HepG2 (cell line): Measurements from ENCODE around the gene CFAP70. TPM values are rescaled to one million over a fixed set of nuclear protein-coding genes. Genes with fewer than 3 reads are reported as not detected.

Source experiments
- ATAC-seq: fragments of 200-7000 bp; cut with Tn5 transposase; 3 replicates; pipeline ENCODE4 v1.9.1; 2020; ENCODE audit warnings: mild to moderate bottlenecking, moderate library complexity
- BruUV-seq: library from RNA; stranded (reverse); fragments of 400-500 nt; replicated peaks from 2 replicates; lab custom pipeline; 2021; lab: Mats Ljungman, UMichigan
- CTCF ChIA-PET: fragments of 300-600 bp; formaldehyde crosslinking; extraction: SDS; loops from one replicate; lab custom pipeline; 2021; ENCODE audit warnings: low total read pairs, inconsistent platforms, low intra/inter-chr PET ratio; lab: Yijun Ruan, JAX
- POLR2A ChIA-PET: fragments of 350-600 bp; sonication (Branson Sonifier 250); formaldehyde crosslinking; loops from one replicate; lab custom pipeline; 2020; ENCODE audit warnings: antibody characterized with exemption, inconsistent platforms; lab: Yijun Ruan, JAX
- DNase-seq: peaks from one replicate; pipeline ENCODE4 v3.0.0-alpha.2; 2015; ENCODE audit warnings: low spot score
- FAIRE-seq: peaks from 3 replicates; lab custom pipeline; 2011; peaks lifted over from hg19 to GRCh38; lab: Jason Lieb, UNC
- H2AFZ ChIP-seq: one replicate; pipeline ENCODE4 v1.6.1; 2011; ENCODE audit warnings: low read length, inconsistent platforms
- H3K27ac ChIP-seq: fragments of 300-600 bp; 3 replicates; pipeline ENCODE4 v1.8.0; 2011; ENCODE audit warnings: mixed run types, mild to moderate bottlenecking, mixed read lengths, low read length, inconsistent platforms; ENCODE audit not compliant: insufficient read depth; ENCODE audit errors: extremely low read length
- H3K27me3 ChIP-seq, 2 experiments: fragments of 200-600 bp in 1 of 2; 2 replicates in 1 of 2; 3 replicates in 1 of 2; pipeline versions ENCODE4 v1.6.0 to v1.8.0; 2011; ENCODE audit warnings: low read length in 2 of 2, mild to moderate bottlenecking in 2 of 2, moderate library complexity in 2 of 2, inconsistent platforms in 1 of 2; ENCODE audit not compliant: insufficient read depth in 2 of 2, control insufficient read depth in 1 of 2
- H3K36me3 ChIP-seq, 2 experiments: fragments of 200-600 bp in 1 of 2; replicated peaks in 1 of 2; 2 replicates in 1 of 2; 3 replicates in 1 of 2; pipeline versions ENCODE4 v1.5.1 to v1.8.0; 2011; ENCODE audit warnings: low read length in 2 of 2, inconsistent platforms in 1 of 2; ENCODE audit not compliant: insufficient read depth in 2 of 2, control insufficient read depth in 1 of 2
- H3K4me1 ChIP-seq: 2 replicates; pipeline ENCODE4 v1.5.1; 2012; ENCODE audit warnings: low read length, inconsistent platforms; ENCODE audit not compliant: insufficient read depth
- H3K4me2 ChIP-seq: 2 replicates; pipeline ENCODE4 v1.6.0; 2011; ENCODE audit warnings: low read depth, low read length, inconsistent platforms
- H3K4me3 ChIP-seq, 3 experiments: fragments of 200-600 bp in 1 of 3; sonication (generic), shearing (Covaris generic) in 1 of 3; replicated peaks in 1 of 3; 2 replicates each; pipeline ENCODE4 v1.5.1; 2011 to 2016; ENCODE audit warnings: low read length in 3 of 3, inconsistent platforms in 2 of 3, low read depth in 2 of 3, mild to moderate bottlenecking in 2 of 3, control low read depth in 1 of 3, mixed read lengths in 1 of 3; ENCODE audit not compliant: insufficient read depth in 1 of 3
- H3K79me2 ChIP-seq: one replicate; pipeline ENCODE4 v1.6.1; 2011; ENCODE audit warnings: low read length, inconsistent platforms; ENCODE audit not compliant: insufficient read depth
- H3K9ac ChIP-seq: 2 replicates; pipeline ENCODE4 v1.6.0; 2011; ENCODE audit warnings: mild to moderate bottlenecking, low read depth, low read length, inconsistent platforms; ENCODE audit not compliant: insufficient read depth
- H3K9me3 ChIP-seq: 2 replicates; pipeline ENCODE4 v1.5.1; 2012; ENCODE audit warnings: mild to moderate bottlenecking, low read length
- H4K20me1 ChIP-seq: 2 replicates; pipeline ENCODE4 v1.6.0; 2011; ENCODE audit warnings: inconsistent platforms, mild to moderate bottlenecking, low read length, moderate library complexity; ENCODE audit not compliant: insufficient read depth
- FOSL1 ChIP-seq: sonication (generic); formaldehyde crosslinking; IDR thresholded peaks from 2 replicates; pipeline ENCODE4 v1.9.0; 2021; ENCODE audit warnings: missing genetic modification reagents, borderline replicate concordance
- IKZF4 ChIP-seq: sonication (generic); formaldehyde crosslinking; IDR thresholded peaks from 2 replicates; pipeline ENCODE4 v1.5.1; 2020; ENCODE audit warnings: borderline replicate concordance, mild to moderate bottlenecking, low read depth, missing genetic modification reagents; ENCODE audit errors: not compliant biosample characterization
- ONECUT2 ChIP-seq: sonication (generic); formaldehyde crosslinking; IDR thresholded peaks from 2 replicates; pipeline ENCODE4 v1.4.0; 2020; ENCODE audit warnings: missing genetic modification reagents
- PAXIP1 ChIP-seq: sonication (generic); formaldehyde crosslinking; conservative IDR thresholded peaks from 2 replicates; pipeline ENCODE4 v1.4.0; 2020; ENCODE audit warnings: mild to moderate bottlenecking, missing genetic modification reagents, moderate library complexity
- SMAD9 ChIP-seq: sonication (generic); formaldehyde crosslinking; IDR thresholded peaks from 2 replicates; pipeline ENCODE4 v1.5.1; 2020; ENCODE audit warnings: mild to moderate bottlenecking, missing genetic modification reagents
- WGBS: methylation state at CpG from one replicate; pipeline ENCODE4 v1.1.6; 2017; ENCODE audit warnings: low lambda C conversion rate; 5-methylcytosine and 5-hydroxymethylcytosine counted together
- in situ Hi-C: cut with HindIII; loops from 2 replicates; pipeline ENCODE4 v1.10.0; 2017; ENCODE audit warnings: low pct_unique_long_range_greater_than_20kb; ENCODE audit not compliant: extremely low pct_ligation_motif_present
- intact Hi-C: fragments of 100-400 bp; cut with micrococcal nuclease; formaldehyde crosslinking; loops from one replicate; pipeline ENCODE4 v1.10.0; 2022; ENCODE audit not compliant: unreplicated experiment
- polyA plus RNA-seq, 8 experiments: library from polyadenylated mRNA; depleted of rRNA in 3 of 8; stranded (reverse) in 7 of 8; unstranded in 1 of 8; fragments of >200 nt; fragmentation: Illumina TruSeq in 4 of 8; extraction: Trizol in 4 of 8; gene quantifications; 2 replicates each; pipeline versions ENCODE4 v1.2.1 to v1.2.3, GENCODE V29; 2011 to 2016; ENCODE audit warnings: low read depth in 4 of 8, missing spikeins in 1 of 8, mixed read lengths in 1 of 8; ENCODE audit not compliant: insufficient read depth in 1 of 8
- total RNA-seq, 5 experiments: library from RNA; depleted of rRNA; stranded (reverse); fragments of >200 nt; fragmentation: Illumina TruSeq; extraction: Trizol; gene quantifications; 2 replicates each; pipeline ENCODE4 v1.2.3, GENCODE V29; 2016; ENCODE audit warnings: low read depth in 1 of 5

The CFAP70 gene
- total and polyA plus RNA-seq, 2 of the 13 experiments (the other 11 are each of a cell fraction or from before 2014, with no cell fraction given): 0.27 to 0.38 TPM

- CTCF ChIA-PET: no interaction called here
- no peak overlapping the region for H3K4me2 ChIP-seq
Measured at GRCh38 chr10:73211106-73211811, 147.4 kb downstream of the CFAP70 start.

More at GRCh38 chr10:73211106-73211811, 147.4 kb downstream of the CFAP70 start:
- 67% methylated on average over 4 of the region's 4 CpGs for WGBS
- H3K36me3 ChIP-seq: no peaks in the 10 kb centered on the region
- 0 out of 2 replicates have a peak, but pooled peaks have one; percentile 23 for TF ChIP-seq PAXIP1
- no peak for TF ChIP-seq IKZF4
- TF ChIP-seq SMAD9 (CRISPR knock-in tag): no peak
- TF ChIP-seq ONECUT2 (CRISPR knock-in tag): peak; percentile 45; the same call in 1 of the 2 replicates
- no peak for TF ChIP-seq FOSL1 (CRISPR knock-in tag)
- H3K4me1 ChIP-seq: peaks cover 35% of the 10 kb centered on the region
- no peak for DNase-seq
- H3K27ac ChIP-seq: peak overlapping the region; percentile 11
- no peak overlapping the region for H2AFZ ChIP-seq
- in situ Hi-C loops (no loop called here), intact Hi-C loops (no loop called here)
- FAIRE-seq: no peak
- ATAC-seq: peak; percentile 34; the same call in 1 of the 3 replicates
- H3K9me3 ChIP-seq: peaks cover 4% of the 10 kb centered on the region; the same call in 1 of the 2 replicates
- no peaks in the 10 kb centered on the region for H3K79me2 ChIP-seq
- H3K27me3 ChIP-seq: no peaks in the 10 kb centered on the region
- H3K4me3 ChIP-seq: no peak overlapping the region
- H3K9ac ChIP-seq: no peak overlapping the region
- no peaks in the 10 kb centered on the region for H4K20me1 ChIP-seq
- POLR2A ChIA-PET: no interaction called here
- BruUV-seq: no TSS peak
